Neural cell (in vitro differentiated cells): ENCODE data around the gene USP46.

Experiments used
- CTCF ChIP-seq: fragments of 450-650 bp; IDR thresholded peaks from 2 replicates; pipeline ENCODE4 v1.5.1; 2014; ENCODE audit warnings: antibody characterized with exemption, mild to moderate bottlenecking, moderate library complexity; ENCODE audit not compliant: poor library complexity, severe bottlenecking
- EP300 ChIP-seq: fragments of 450-650 bp; conservative IDR thresholded peaks from 2 replicates; pipeline ENCODE4 v1.6.1; 2014; ENCODE audit warnings: antibody characterized with exemption, mild to moderate bottlenecking, moderate library complexity; ENCODE audit not compliant: poor library complexity, severe bottlenecking
- EZH2 ChIP-seq: fragments of 200-600, 300-800 bp; shearing (Covaris generic), sonication (generic); IDR thresholded peaks from 2 replicates; pipeline ENCODE4 v1.6.1; 2014; ENCODE audit warnings: antibody characterized with exemption, low read length, borderline replicate concordance, mild to moderate bottlenecking; ENCODE audit not compliant: insufficient read depth, poor library complexity, severe bottlenecking
- POLR2AphosphoS5 ChIP-seq: IDR thresholded peaks from 2 replicates; pipeline ENCODE4 v1.6.1; 2012

- no peak for TF ChIP-seq CTCF
- no peak for TF ChIP-seq POLR2AphosphoS5
- TF ChIP-seq EZH2 = no peak
- TF ChIP-seq EP300 = no peak
Measured at GRCh38 chr4:52701207-52701606, 42.1 kb upstream of the USP46 start.
